Stimulated activated CD8-positive, alpha-beta memory T cell treated with anti-CD3 and anti-CD28 coated beads, Interleukin-12 subunit alpha, Interleukin-12 subunit beta, amount 100 ng/mL, for 24 hours (primary cell): Measurements from ENCODE around the gene BCAP29.

Source experiments
- DNase-seq: peaks from one replicate; pipeline ENCODE4 v3.0.0-alpha.2; 2020; ENCODE audit errors: extremely low read depth

BCAP29 gene

GRCh38 chr7:107581387-107582013 is 1.5 kb downstream of the BCAP29 start:
- DNase-seq: no peak

- no peak for DNase-seq
Measured at GRCh38 chr7:107582875-107583274, 2.8 kb downstream of the BCAP29 start.

GRCh38 chr7:107584716-107585115 is 4.7 kb downstream of the BCAP29 start:
- no peak for DNase-seq

GRCh38 chr7:107588529-107589130 is 8.6 kb downstream of the BCAP29 start:
- DNase-seq: no peak

GRCh38 chr7:107591421-107591820 is 11.4 kb downstream of the BCAP29 start:
- no peak for DNase-seq

- no peak for DNase-seq
Measured at GRCh38 chr7:107592361-107593024, 12.4 kb downstream of the BCAP29 start.

- DNase-seq: no peak
Measured at GRCh38 chr7:107593025-107593410, 13.0 kb downstream of the BCAP29 start.

- DNase-seq: no peak
Measured at GRCh38 chr7:107594961-107595737, 15.1 kb downstream of the BCAP29 start.

GRCh38 chr7:107596881-107597581 is 17.0 kb downstream of the BCAP29 start:
- DNase-seq: no peak

- no peak for DNase-seq
Measured at GRCh38 chr7:107597582-107597916, 17.5 kb downstream of the BCAP29 start.

- DNase-seq: no peak
Measured at GRCh38 chr7:107597953-107598352, 17.9 kb downstream of the BCAP29 start.

GRCh38 chr7:107599262-107599661 is 19.2 kb downstream of the BCAP29 start:
- DNase-seq: no peak

- DNase-seq: no peak
Measured at GRCh38 chr7:107600816-107601215, 20.8 kb downstream of the BCAP29 start.

GRCh38 chr7:107605218-107605815 is 25.3 kb downstream of the BCAP29 start:
- no peak for DNase-seq

- no peak for DNase-seq
Measured at GRCh38 chr7:107606303-107606702, 26.3 kb downstream of the BCAP29 start.

- DNase-seq: no peak
Measured at GRCh38 chr7:107609811-107610261, 29.8 kb downstream of the BCAP29 start.

GRCh38 chr7:107610323-107610722 is 30.3 kb downstream of the BCAP29 start:
- no peak for DNase-seq

GRCh38 chr7:107613439-107613838 is 33.4 kb downstream of the BCAP29 start:
- DNase-seq: no peak

- DNase-seq: no peak
Measured at GRCh38 chr7:107613948-107614347, 33.9 kb downstream of the BCAP29 start.

- no peak for DNase-seq
Measured at GRCh38 chr7:107614425-107614824, 34.4 kb downstream of the BCAP29 start.

GRCh38 chr7:107615910-107616680 is 36.0 kb downstream of the BCAP29 start:
- no peak for DNase-seq
